Ishikawa (cell line): ENCODE measurements around the gene TMEM147.

Source experiments
- CEBPB ChIP-seq: IDR thresholded peaks from 2 replicates; pipeline ENCODE4 v1.6.1; 2012
- EP300 ChIP-seq: IDR thresholded peaks from 2 replicates; pipeline ENCODE4 v1.6.1; 2012; ENCODE audit warnings: borderline replicate concordance
- FOXM1 ChIP-seq: IDR thresholded peaks from 2 replicates; pipeline ENCODE4 v1.6.1; 2012; ENCODE audit warnings: low read depth, borderline replicate concordance
- MAX ChIP-seq: IDR thresholded peaks from 2 replicates; pipeline ENCODE4 v1.6.1; 2012
- NFIC ChIP-seq: IDR thresholded peaks from 2 replicates; pipeline ENCODE4 v1.6.1; 2012
- RAD21 ChIP-seq: IDR thresholded peaks from 2 replicates; pipeline ENCODE4 v1.6.1; 2012; ENCODE audit warnings: low read depth
- TCF12 ChIP-seq: IDR thresholded peaks from 2 replicates; pipeline ENCODE4 v1.6.1; 2012; ENCODE audit warnings: low read depth
- TEAD4 ChIP-seq: IDR thresholded peaks from 2 replicates; pipeline ENCODE4 v1.6.1; 2012
- USF1 ChIP-seq: IDR thresholded peaks from 2 replicates; pipeline ENCODE4 v1.6.1; 2012
- ZBTB7A ChIP-seq: IDR thresholded peaks from 2 replicates; pipeline ENCODE4 v1.6.1; 2012; ENCODE audit warnings: low read depth
- TF ChIP-seq, protein P1 (sequence below): IDR thresholded peaks from 2 replicates; pipeline ENCODE4 v1.6.1; 2012; ENCODE audit warnings: low read depth, mild to moderate bottlenecking

DNA sequence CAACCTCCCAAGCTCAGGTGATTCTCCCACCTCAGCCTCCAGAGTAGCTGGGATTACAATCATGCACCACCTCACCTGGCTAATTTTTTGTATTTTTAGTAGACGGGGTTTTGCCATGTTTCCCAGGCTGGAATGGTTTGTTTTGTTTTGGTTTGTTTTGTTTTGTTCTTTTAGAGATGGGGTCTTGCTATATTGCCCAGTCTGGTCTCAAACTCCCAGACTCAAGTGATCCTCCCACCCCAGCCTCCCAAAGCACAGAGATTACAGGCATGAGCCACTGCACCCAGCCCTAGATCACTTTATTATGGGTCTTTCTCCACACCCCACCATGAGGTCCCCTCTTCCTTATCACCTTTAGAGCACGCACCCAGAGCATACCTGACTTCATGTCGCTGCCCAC, 47.2 kb upstream of the TMEM147 start:
- TF ChIP-seq RAD21 (no peak), TCF12 (no peak), FOXM1 (no peak), MAX (no peak), CEBPB (no peak), NFIC (no peak), ZBTB7A (no peak), USF1 (no peak), TEAD4 (no peak), EP300 (no peak)
- TF ChIP-seq, protein P1, sequence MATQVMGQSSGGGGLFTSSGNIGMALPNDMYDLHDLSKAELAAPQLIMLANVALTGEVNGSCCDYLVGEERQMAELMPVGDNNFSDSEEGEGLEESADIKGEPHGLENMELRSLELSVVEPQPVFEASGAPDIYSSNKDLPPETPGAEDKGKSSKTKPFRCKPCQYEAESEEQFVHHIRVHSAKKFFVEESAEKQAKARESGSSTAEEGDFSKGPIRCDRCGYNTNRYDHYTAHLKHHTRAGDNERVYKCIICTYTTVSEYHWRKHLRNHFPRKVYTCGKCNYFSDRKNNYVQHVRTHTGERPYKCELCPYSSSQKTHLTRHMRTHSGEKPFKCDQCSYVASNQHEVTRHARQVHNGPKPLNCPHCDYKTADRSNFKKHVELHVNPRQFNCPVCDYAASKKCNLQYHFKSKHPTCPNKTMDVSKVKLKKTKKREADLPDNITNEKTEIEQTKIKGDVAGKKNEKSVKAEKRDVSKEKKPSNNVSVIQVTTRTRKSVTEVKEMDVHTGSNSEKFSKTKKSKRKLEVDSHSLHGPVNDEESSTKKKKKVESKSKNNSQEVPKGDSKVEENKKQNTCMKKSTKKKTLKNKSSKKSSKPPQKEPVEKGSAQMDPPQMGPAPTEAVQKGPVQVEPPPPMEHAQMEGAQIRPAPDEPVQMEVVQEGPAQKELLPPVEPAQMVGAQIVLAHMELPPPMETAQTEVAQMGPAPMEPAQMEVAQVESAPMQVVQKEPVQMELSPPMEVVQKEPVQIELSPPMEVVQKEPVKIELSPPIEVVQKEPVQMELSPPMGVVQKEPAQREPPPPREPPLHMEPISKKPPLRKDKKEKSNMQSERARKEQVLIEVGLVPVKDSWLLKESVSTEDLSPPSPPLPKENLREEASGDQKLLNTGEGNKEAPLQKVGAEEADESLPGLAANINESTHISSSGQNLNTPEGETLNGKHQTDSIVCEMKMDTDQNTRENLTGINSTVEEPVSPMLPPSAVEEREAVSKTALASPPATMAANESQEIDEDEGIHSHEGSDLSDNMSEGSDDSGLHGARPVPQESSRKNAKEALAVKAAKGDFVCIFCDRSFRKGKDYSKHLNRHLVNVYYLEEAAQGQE: no peak
